ENCODE measurements around the gene CDK18. TPM values are rescaled to one million over a fixed set of nuclear protein-coding genes. Genes with fewer than 3 reads are reported as not detected.

CDK18 gene
- total and polyA plus RNA-seq, 2 of the 8 experiments (the other 6 are each of a cell fraction or from before 2014, with no cell fraction given): 31.2 to 44.0 TPM

DNA sequence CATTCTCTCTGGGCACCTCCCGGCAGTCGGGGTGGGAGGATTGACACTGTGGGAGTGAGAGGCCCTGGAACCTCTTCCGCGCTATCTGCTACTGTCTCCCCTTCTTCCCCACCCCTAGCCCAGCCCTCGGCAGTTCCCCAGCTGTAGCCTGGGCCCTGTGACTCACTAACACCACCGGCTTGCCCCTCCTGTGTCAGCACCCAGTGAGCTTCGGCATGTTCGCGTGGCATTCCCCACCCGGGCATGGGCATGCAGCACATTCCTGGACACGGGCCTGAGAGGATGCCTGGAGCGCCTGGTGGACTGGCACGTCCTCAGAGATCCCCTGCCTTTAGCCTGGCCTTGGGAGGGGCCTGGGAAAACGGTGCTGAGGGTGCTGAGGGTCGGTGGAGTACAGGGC lies 1.3 kb downstream of the CDK18 start:
- 0 out of 7 replicates have a peak overlapping the region, but pooled peaks of 2 of the 4 experiments have one; percentile 8 to 17 for H3K9ac ChIP-seq (replicated peaks in 1 of 4; ENCODE audit: extremely low read depth in 1 of 4, low read depth in 3 of 4, low read length in 3 of 4)
- CTCF ChIA-PET (ENCODE audit: partially characterized antibody): interaction anchor here (1.4 to 47.3 kb wide), 5 partner anchors 6 to 155 kb away, joined by 3 to 1626 read pairs (median 4); partner anchors contain the start of gene CDK18
- TF ChIP-seq, protein P1, sequence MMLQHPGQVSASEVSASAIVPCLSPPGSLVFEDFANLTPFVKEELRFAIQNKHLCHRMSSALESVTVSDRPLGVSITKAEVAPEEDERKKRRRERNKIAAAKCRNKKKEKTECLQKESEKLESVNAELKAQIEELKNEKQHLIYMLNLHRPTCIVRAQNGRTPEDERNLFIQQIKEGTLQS (IDR thresholded peaks at IDR 0.05; ENCODE audit: insufficient read depth, low read depth, low read length): no peak
- TF ChIP-seq EZH2 (IDR thresholded peaks at IDR 0.05; ENCODE audit: low read depth, low read length, severe bottlenecking) (no peak), SP2 (IDR thresholded peaks at IDR 0.05; ENCODE audit: low read length) (no peak), RAD21 (IDR thresholded peaks at IDR 0.05 in 1 of 2, conservative IDR thresholded peaks at IDR 0.05 in 1 of 2; ENCODE audit: low read depth in 2 of 2, low read length in 2 of 2) (no peak), CREB1 (IDR thresholded peaks at IDR 0.05) (no peak), EGR1 (IDR thresholded peaks at IDR 0.05; ENCODE audit: borderline replicate concordance, low read depth, low read length) (no peak), SIN3A (conservative IDR thresholded peaks at IDR 0.05 in 1 of 2, IDR thresholded peaks at IDR 0.05 in 1 of 2; ENCODE audit: low read depth in 1 of 2, low read length in 2 of 2) (no peak), ASH2L (IDR thresholded peaks at IDR 0.05; ENCODE audit: low read length) (no peak), KDM5A (IDR thresholded peaks at IDR 0.05; ENCODE audit: low read length) (no peak), POU5F1 (IDR thresholded peaks at IDR 0.05; ENCODE audit: low read depth, low read length) (no peak)
- TF ChIP-seq, protein P2, sequence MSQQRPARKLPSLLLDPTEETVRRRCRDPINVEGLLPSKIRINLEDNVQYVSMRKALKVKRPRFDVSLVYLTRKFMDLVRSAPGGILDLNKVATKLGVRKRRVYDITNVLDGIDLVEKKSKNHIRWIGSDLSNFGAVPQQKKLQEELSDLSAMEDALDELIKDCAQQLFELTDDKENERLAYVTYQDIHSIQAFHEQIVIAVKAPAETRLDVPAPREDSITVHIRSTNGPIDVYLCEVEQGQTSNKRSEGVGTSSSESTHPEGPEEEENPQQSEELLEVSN (IDR thresholded peaks at IDR 0.05): no peak

More for the DNA sequence above, 1.3 kb downstream of the CDK18 start:
- Histone ChIP-seq H3K4me2 (ENCODE audit: insufficient read depth in 1 of 2, low read depth in 2 of 2, low read length in 2 of 2) (peak overlapping the region; percentile 67 to 93), H4K20me1 (replicated peaks in 1 of 2; ENCODE audit: control insufficient read depth in 1 of 2, insufficient read depth in 2 of 2, low read length in 2 of 2) (peaks cover 5 to 20% of the 10 kb centered on the region in 2 experiments), H2AFZ (ENCODE audit: low read length) (no peak overlapping the region), H3K4ac (replicated peaks; ENCODE audit: insufficient read length, low read depth, low read length) (peak overlapping the region; percentile 41), H2BK5ac (ENCODE audit: low read depth, low read length) (peak overlapping the region; percentile 75; the same call in 1 of the 2 replicates), H2AK5ac (ENCODE audit: low read depth, low read length) (peak overlapping the region; percentile 93; the same call in 1 of the 2 replicates), H3K4me1 (replicated peaks in 1 of 4; ENCODE audit: control insufficient read depth in 3 of 4, insufficient read depth in 4 of 4, low read length in 3 of 4) (peaks cover 0 to 25% (median 15%) of the 10 kb centered on the region in 4 experiments; a peak in 6 of 7 replicates), H3K36me3 (ENCODE audit: control insufficient read depth in 2 of 4, insufficient read depth in 4 of 4, low read length in 3 of 4) (no peaks in the 10 kb centered on the region), H4K91ac (replicated peaks; ENCODE audit: insufficient read length, low read length) (peak overlapping the region; percentile 37), H3K9me3 (ENCODE audit: insufficient read depth in 2 of 2, low read depth in 1 of 2, low read length in 1 of 2) (no peaks in the 10 kb centered on the region), H3K23ac (ENCODE audit: insufficient read length) (no peak overlapping the region), H2BK12ac (ENCODE audit: low read depth, low read length) (peak overlapping the region; percentile 60; the same call in 1 of the 2 replicates), H4K5ac (ENCODE audit: insufficient read length, low read depth, low read length) (peak overlapping the region; percentile 11), H3K27ac (ENCODE audit: low read depth, low read length) (no peak overlapping the region), H3K4me3 (ENCODE audit: extremely low read depth in 1 of 4, insufficient read depth in 2 of 4, low read depth in 3 of 4, low read length in 4 of 4) (peak overlapping the region; percentile 44 to 88 (median 86)), H3K79me2 (ENCODE audit: control insufficient read depth in 1 of 2, insufficient read depth in 2 of 2, low read length in 2 of 2) (peaks cover 0 to 39% of the 10 kb centered on the region in 2 experiments; a peak in 3 of 4 replicates), H2BK15ac (ENCODE audit: low read length) (peak overlapping the region; percentile 81; the same call in 1 of the 2 replicates), H3K18ac (ENCODE audit: extremely low read depth, low read length) (peak overlapping the region; percentile 96), H3K79me1 (ENCODE audit: low read depth, low read length) (peaks cover 17% of the 10 kb centered on the region), H2BK20ac (ENCODE audit: low read length) (0 out of 2 replicates have a peak overlapping the region, but pooled peaks have one; percentile 32), H4K8ac (ENCODE audit: extremely low read depth, insufficient read depth, low read length) (no peak overlapping the region; the same call in 1 of the 2 replicates), H3K23me2 (ENCODE audit: low read depth, low read length) (peaks cover 9% of the 10 kb centered on the region; the same call in 1 of the 2 replicates), H3K27me3 (replicated peaks in 1 of 4; ENCODE audit: control insufficient read depth in 3 of 4, extremely low read depth in 1 of 4, insufficient read depth in 3 of 4, low read length in 3 of 4) (no peaks in the 10 kb centered on the region), H3K56ac (replicated peaks; ENCODE audit: insufficient read length, low read depth, low read length) (no peak overlapping the region), H3K14ac (ENCODE audit: insufficient read length) (no peak overlapping the region), H2BK120ac (replicated peaks; ENCODE audit: low read depth, low read length) (no peak overlapping the region)
- FAIRE-seq (no peak), DNase-seq (ENCODE audit: low read depth in 1 of 2, low spot score in 2 of 2) (no peak)
- WGBS, 2 experiments (ENCODE audit: extremely low coverage in 1 of 2, insufficient coverage in 1 of 2, insufficient read length in 1 of 2, insufficient replicate concordance in 2 of 2, low coverage in 1 of 2, low lambda C conversion rate in 2 of 2, missing lambda C conversion rate in 1 of 2): 51% methylated on average over 13 of the region's 15 CpGs; no CpG with 5 or more reads in 1 of the 2 experiments
- POLR2A ChIA-PET (ENCODE audit: partially characterized antibody): interaction anchor here (0.8 to 4.8 kb wide), 9 partner anchors 10 to 73 kb away, joined by 3 to 22 read pairs (median 9); partner anchors contain the start of gene BLACAT1
